Heart left ventricle (tissue), 13 donors: ENCODE measurements around the gene ZNF750.

ENCODE experiments used
- CTCF ChIP-seq, 12 donors: fragments of 200-600 bp; sonication (generic) in 4 of 12; IDR thresholded peaks; one replicate each; pipeline versions ENCODE4 v1.5.0 to v1.8.0; 2018 to 2022; ENCODE audit warnings: antibody characterized with exemption in 12 of 12, mild to moderate bottlenecking in 5 of 12
- POLR2A ChIP-seq, 2 donors: fragments of 450-650 bp; IDR thresholded peaks; one replicate each; pipeline ENCODE4 v1.6.1; 2017; ENCODE audit warnings: antibody characterized with exemption in 2 of 2, mild to moderate bottlenecking in 2 of 2, moderate library complexity in 2 of 2
- donor health status: ischemic (EF 13 %, LVEDD 7.1; RV severe dilation, severe dysfunction).
- donor health status: DM: no; HTN: yes; CAD: no.
- donor health status: DM: no; HTN: no; CAD: no.
- donor health status: ischemic (EF 25% LVEDD 6.9; RV normal size, moderate dysfunction).
- donor health status: ischemic (EF 25% LVEDD 5.7; RV mildly dilated, moderate dysfunction).
- donor health status: ischemic (EF 35%, LVEDD 5.7; RV mildly dilated, moderate dysfunction).
- donor health status: nonischemic (EF 11% LVEDD 7.7; RV severe dilation, severe dysfunction).
- donor health status: DM: yes; HTN: yes; CAD: no.
- donor health status: PGD.
- donor health status: ischemic (EF 29% LVEDD 5.4; RV normal size, mild dysfunction).
- donor health status: nonischemic (EF 23%, LVEDD 6.1; RV moderate dilation, normal function).

GRCh38 chr17:82802075-82802780 is 37.6 kb downstream of the ZNF750 start:
- no peak for TF ChIP-seq POLR2A (IDR thresholded peaks at IDR 0.05)
- TF ChIP-seq CTCF (IDR thresholded peaks at IDR 0.05) = no peak
